ENCODE results near the gene LANCL2.
A peak's percentile ranks its signal among the peaks of the same experiment; 100 is the strongest.
"Not testable (repeated sequence)": the region's sequence is repeated elsewhere in the genome, so short reads cannot be mapped to it uniquely, and the experiment has no call there.

The LANCL2 gene

GRCh38 chr7:55415173-55415778 lies 50.1 kb downstream of the LANCL2 start:
- FAIRE-seq (peak; percentile 83), DNase-seq (ENCODE audit: insufficient read length, low spot score) (peak; percentile 70)
- no peak for TF ChIP-seq POLR2A (IDR thresholded peaks at IDR 0.05; ENCODE audit: low read depth, low read length)
- TF ChIP-seq PAX5 (IDR thresholded peaks at IDR 0.05; ENCODE audit: insufficient read depth, low read length, severe bottlenecking): no peak
- no peak for TF ChIP-seq POU2F2 (IDR thresholded peaks at IDR 0.05; ENCODE audit: low read depth, low read length)
- no peak for TF ChIP-seq SPI1 (IDR thresholded peaks at IDR 0.05; ENCODE audit: low read depth, low read length)
- TF ChIP-seq TAF1 (IDR thresholded peaks at IDR 0.05; ENCODE audit: low read depth, low read length): no peak
- TF ChIP-seq POLR2AphosphoS5 (IDR thresholded peaks at IDR 0.05; ENCODE audit: low read depth, low read length): no peak

- FAIRE-seq; DNase-seq (ENCODE audit: insufficient read length, low spot score): not testable (repeated sequence)
These were observed 52.3 kb downstream of the LANCL2 start for GRCh38 chr7:55417456-55417855.

- FAIRE-seq: peak; percentile 64
- no peak for DNase-seq (ENCODE audit: insufficient read length, low spot score)
- no peak for TF ChIP-seq POLR2A (IDR thresholded peaks at IDR 0.05; ENCODE audit: low read depth, low read length)
- no peak for TF ChIP-seq POU2F2 (IDR thresholded peaks at IDR 0.05; ENCODE audit: low read depth, low read length)
- TF ChIP-seq POLR2AphosphoS5 (IDR thresholded peaks at IDR 0.05; ENCODE audit: low read depth, low read length): no peak
- TF ChIP-seq PAX5 (IDR thresholded peaks at IDR 0.05; ENCODE audit: insufficient read depth, low read length, severe bottlenecking): no peak
These were observed 55.4 kb downstream of the LANCL2 start for GRCh38 chr7:55420530-55420929.

GRCh38 chr7:55423277-55423711 lies 58.2 kb downstream of the LANCL2 start:
- no peak for DNase-seq (ENCODE audit: insufficient read length, low spot score)
- FAIRE-seq: no peak
- TF ChIP-seq PAX5 (IDR thresholded peaks at IDR 0.05; ENCODE audit: insufficient read depth, low read length, severe bottlenecking) (no peak), POU2F2 (IDR thresholded peaks at IDR 0.05; ENCODE audit: low read depth, low read length) (no peak), POLR2A (IDR thresholded peaks at IDR 0.05; ENCODE audit: low read depth, low read length) (no peak), SPI1 (IDR thresholded peaks at IDR 0.05; ENCODE audit: low read depth, low read length) (no peak), TAF1 (IDR thresholded peaks at IDR 0.05; ENCODE audit: low read depth, low read length) (no peak), POLR2AphosphoS5 (IDR thresholded peaks at IDR 0.05; ENCODE audit: low read depth, low read length) (no peak)

GRCh38 chr7:55423891-55424290 lies 58.8 kb downstream of the LANCL2 start:
- FAIRE-seq: no peak
- TF ChIP-seq TAF1 (IDR thresholded peaks at IDR 0.05; ENCODE audit: low read depth, low read length) (no peak), POU2F2 (IDR thresholded peaks at IDR 0.05; ENCODE audit: low read depth, low read length) (no peak), POLR2A (IDR thresholded peaks at IDR 0.05; ENCODE audit: low read depth, low read length) (no peak), POLR2AphosphoS5 (IDR thresholded peaks at IDR 0.05; ENCODE audit: low read depth, low read length) (no peak), PAX5 (IDR thresholded peaks at IDR 0.05; ENCODE audit: insufficient read depth, low read length, severe bottlenecking) (no peak), SPI1 (IDR thresholded peaks at IDR 0.05; ENCODE audit: low read depth, low read length) (no peak)
- DNase-seq (ENCODE audit: insufficient read length, low spot score): no peak

- TF ChIP-seq POU2F2 (IDR thresholded peaks at IDR 0.05; ENCODE audit: low read depth, low read length) (no peak), PAX5 (IDR thresholded peaks at IDR 0.05; ENCODE audit: insufficient read depth, low read length, severe bottlenecking) (no peak), TAF1 (IDR thresholded peaks at IDR 0.05; ENCODE audit: low read depth, low read length) (no peak), SPI1 (IDR thresholded peaks at IDR 0.05; ENCODE audit: low read depth, low read length) (no peak), POLR2AphosphoS5 (IDR thresholded peaks at IDR 0.05; ENCODE audit: low read depth, low read length) (no peak), POLR2A (IDR thresholded peaks at IDR 0.05; ENCODE audit: low read depth, low read length) (no peak)
- FAIRE-seq (no peak), DNase-seq (ENCODE audit: insufficient read length, low spot score) (no peak)
These were observed 60.1 kb downstream of the LANCL2 start for GRCh38 chr7:55425141-55425752.

- FAIRE-seq (no peak), DNase-seq (ENCODE audit: insufficient read length, low spot score) (no peak)
- TF ChIP-seq TAF1 (IDR thresholded peaks at IDR 0.05; ENCODE audit: low read depth, low read length) (no peak), POU2F2 (IDR thresholded peaks at IDR 0.05; ENCODE audit: low read depth, low read length) (no peak), POLR2A (IDR thresholded peaks at IDR 0.05; ENCODE audit: low read depth, low read length) (no peak), PAX5 (IDR thresholded peaks at IDR 0.05; ENCODE audit: insufficient read depth, low read length, severe bottlenecking) (no peak), POLR2AphosphoS5 (IDR thresholded peaks at IDR 0.05; ENCODE audit: low read depth, low read length) (no peak), SPI1 (IDR thresholded peaks at IDR 0.05; ENCODE audit: low read depth, low read length) (no peak)
These were observed 61.5 kb downstream of the LANCL2 start for GRCh38 chr7:55426676-55427075.

- no peak for DNase-seq (ENCODE audit: insufficient read length, low spot score)
- no peak for TF ChIP-seq POLR2A (IDR thresholded peaks at IDR 0.05; ENCODE audit: low read depth, low read length)
- no peak for TF ChIP-seq TAF1 (IDR thresholded peaks at IDR 0.05; ENCODE audit: low read depth, low read length)
- no peak for TF ChIP-seq POLR2AphosphoS5 (IDR thresholded peaks at IDR 0.05; ENCODE audit: low read depth, low read length)
- no peak for TF ChIP-seq POU2F2 (IDR thresholded peaks at IDR 0.05; ENCODE audit: low read depth, low read length)
- TF ChIP-seq PAX5 (IDR thresholded peaks at IDR 0.05; ENCODE audit: insufficient read depth, low read length, severe bottlenecking): no peak
- no peak for TF ChIP-seq SPI1 (IDR thresholded peaks at IDR 0.05; ENCODE audit: low read depth, low read length)
- FAIRE-seq: no peak
These were observed 62.2 kb downstream of the LANCL2 start for GRCh38 chr7:55427342-55427741.

GRCh38 chr7:55427800-55428199 lies 62.7 kb downstream of the LANCL2 start:
- DNase-seq (ENCODE audit: insufficient read length, low spot score) (no peak), FAIRE-seq (no peak)
- TF ChIP-seq SPI1 (IDR thresholded peaks at IDR 0.05; ENCODE audit: low read depth, low read length) (no peak), POLR2A (IDR thresholded peaks at IDR 0.05; ENCODE audit: low read depth, low read length) (no peak), PAX5 (IDR thresholded peaks at IDR 0.05; ENCODE audit: insufficient read depth, low read length, severe bottlenecking) (no peak), POU2F2 (IDR thresholded peaks at IDR 0.05; ENCODE audit: low read depth, low read length) (no peak), POLR2AphosphoS5 (IDR thresholded peaks at IDR 0.05; ENCODE audit: low read depth, low read length) (no peak), TAF1 (IDR thresholded peaks at IDR 0.05; ENCODE audit: low read depth, low read length) (no peak)
